ENCODE results near the gene BARX2. TPM values are rescaled to one million over a fixed set of nuclear protein-coding genes. Genes with fewer than 3 reads are reported as not detected.

Gene BARX2
- total RNA-seq, 1 donor from 2014 or later, result 0.41 TPM

GRCh38 chr11:129493746-129494145 is 118.1 kb downstream of the BARX2 start:
- intact Hi-C loops (cut with DNase I), result no loop called here
- TF ChIP-seq CTCF (IDR thresholded peaks at IDR 0.05), result no peak
- H3K4me1 ChIP-seq, result no peaks in the 10 kb centered on the region

More at GRCh38 chr11:129493746-129494145, 118.1 kb downstream of the BARX2 start:
- Histone ChIP-seq H3K4me3 (no peak overlapping the region), H3K27ac (no peak overlapping the region), H3K9me3 (no peaks in the 10 kb centered on the region), H3K36me3 (no peaks in the 10 kb centered on the region), H3K27me3 (ENCODE audit: low read depth) (no peaks in the 10 kb centered on the region)
- no peak for DNase-seq
- no peak for ATAC-seq

Other genes with a start within 250 kb of the BARX2 start
- 27.9 TPM for gene ARHGAP32, start 183.5 kb upstream of the BARX2 start, total RNA-seq

Data from lower lobe of right lung (tissue), 2 donors.